Hematopoietic multipotent progenitor cell treated with erythropoietin and hydrocortisone succinate and interleukin-3 and kit ligand, for 15 days (in vitro differentiated cells): ENCODE results near the gene ACRBP.
A peak's percentile ranks its signal among the peaks of the same experiment; 100 is the strongest.
"Not testable (repeated sequence)": the region's sequence is repeated elsewhere in the genome, so short reads cannot be mapped to it uniquely, and the experiment has no call there.

ENCODE experiments used
- DNase-seq: peaks from one replicate; pipeline ENCODE4 v3.0.0-alpha.2; 2015; ENCODE audit warnings: low spot score

ACRBP gene

DNA sequence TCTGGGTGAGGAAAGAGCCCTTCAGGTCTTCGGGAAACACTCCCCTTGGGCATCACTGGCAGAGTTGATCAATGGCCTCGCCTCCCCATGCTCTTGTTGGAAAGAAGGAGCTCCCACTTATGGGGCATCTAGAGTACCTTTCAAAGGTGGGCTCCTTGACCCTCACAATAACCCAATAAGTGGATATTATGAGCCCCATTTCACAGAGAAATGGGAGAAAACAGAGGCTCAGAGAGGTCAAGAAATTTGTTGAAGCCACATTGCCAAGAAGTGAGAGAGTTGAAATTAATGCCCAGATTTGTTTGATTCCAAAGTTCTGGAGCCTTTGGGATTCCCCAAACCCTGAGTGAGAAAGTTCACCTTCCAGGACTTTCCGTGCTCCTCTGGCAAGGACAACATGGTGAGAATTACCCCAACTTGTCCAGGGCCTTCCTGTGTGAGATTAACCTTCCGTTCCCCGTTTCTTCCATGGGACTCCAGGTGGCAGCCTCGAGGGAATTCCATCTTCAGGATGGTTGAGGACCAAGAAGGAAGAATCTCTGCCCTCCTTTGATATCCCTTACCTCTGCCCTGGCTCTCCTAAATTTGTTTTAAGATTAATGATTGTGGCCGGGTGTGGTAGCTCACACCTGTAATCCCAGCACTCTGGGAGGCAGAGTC lies 32.6 kb downstream of the ACRBP start:
- no peak for DNase-seq

DNA sequence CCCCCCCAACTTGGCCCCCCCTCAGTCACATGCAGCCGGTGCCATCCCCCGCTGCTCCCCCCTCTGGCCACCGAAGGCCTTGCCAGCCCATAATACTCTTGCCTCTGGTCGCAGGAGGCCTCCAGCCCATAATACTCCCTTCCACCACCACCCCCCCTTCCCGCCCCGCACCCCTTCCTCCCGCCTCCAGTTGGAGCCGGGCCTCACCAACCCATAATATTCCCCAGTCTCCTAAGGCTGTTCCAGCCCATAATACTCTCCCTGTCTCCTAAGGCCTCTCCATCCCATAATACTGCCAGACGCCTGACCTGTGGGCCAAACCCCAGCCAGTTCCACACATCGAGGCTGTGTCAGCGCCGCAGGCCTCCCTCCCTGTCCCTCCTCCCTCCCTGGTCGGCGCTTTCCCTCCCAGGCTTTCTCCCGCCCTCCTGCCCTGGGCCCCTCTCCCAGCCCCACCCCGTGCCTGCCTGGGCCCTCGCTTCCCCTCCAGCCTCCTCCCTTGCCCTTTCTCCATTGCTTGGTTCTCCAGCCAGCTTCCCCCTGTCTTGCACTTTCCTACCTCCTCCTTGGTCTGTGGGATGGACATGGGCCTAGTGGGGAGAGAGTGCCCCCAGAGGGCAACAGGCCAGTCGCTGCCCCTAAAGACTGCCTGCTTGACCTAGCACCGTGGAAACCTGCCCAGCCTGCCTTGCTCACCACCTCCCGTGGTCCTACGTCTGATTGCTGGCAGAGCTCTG lies 33.3 kb downstream of the ACRBP start:
- peak; percentile 89 for DNase-seq

GRCh38 chr12:6613015-6613775 lies 34.0 kb downstream of the ACRBP start:
- peak; percentile 86 for DNase-seq

GRCh38 chr12:6612652-6613014 lies 34.6 kb downstream of the ACRBP start:
- no peak for DNase-seq

- no peak for DNase-seq
These were observed 35.0 kb downstream of the ACRBP start for GRCh38 chr12:6612247-6612646.

- DNase-seq = no peak
These were observed 38.5 kb downstream of the ACRBP start for GRCh38 chr12:6608592-6609281.

- DNase-seq = peak; percentile 91
These were observed 39.3 kb downstream of the ACRBP start for GRCh38 chr12:6607751-6608591.

DNA sequence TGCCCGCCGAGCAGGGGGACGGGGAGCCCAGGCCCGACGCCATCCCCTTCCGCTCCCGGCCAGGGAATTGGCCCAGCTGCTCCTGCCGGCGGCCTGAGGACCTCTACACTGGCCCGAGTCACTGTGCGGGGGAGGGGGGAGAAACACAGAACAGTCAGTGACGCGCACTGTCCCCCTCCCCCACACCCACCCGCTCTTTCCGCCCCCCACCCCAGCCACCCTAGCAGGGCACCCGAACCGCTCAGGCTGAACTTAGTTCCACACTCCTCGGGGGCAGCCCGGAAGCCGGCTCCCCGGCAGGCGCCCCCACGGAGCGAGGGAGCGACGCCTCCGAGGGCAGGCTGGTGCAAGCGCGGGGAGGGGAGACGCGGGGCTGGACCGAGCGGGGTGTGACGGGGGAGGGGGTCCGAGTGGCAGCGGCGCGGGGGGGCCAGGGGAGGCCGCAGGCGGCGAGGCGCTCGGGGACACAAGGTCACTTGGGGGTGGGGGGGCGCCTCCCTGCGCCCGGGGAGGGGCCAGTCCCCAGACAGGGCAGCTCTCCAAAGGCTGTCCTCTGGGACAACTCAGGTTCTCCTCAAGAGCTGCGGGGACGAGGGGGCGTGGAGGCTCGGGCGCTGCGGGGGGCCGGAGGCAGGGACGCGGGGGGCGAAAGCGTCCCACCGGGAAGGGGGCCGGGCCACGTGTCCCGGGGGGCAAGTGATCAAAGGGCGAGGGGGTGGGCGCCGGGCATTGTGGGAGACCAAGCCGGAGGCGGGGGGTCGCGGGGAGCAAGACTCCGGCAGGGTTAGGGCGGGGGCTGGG lies 40.7 kb downstream of the ACRBP start:
- DNase-seq = peak; percentile 15

DNA sequence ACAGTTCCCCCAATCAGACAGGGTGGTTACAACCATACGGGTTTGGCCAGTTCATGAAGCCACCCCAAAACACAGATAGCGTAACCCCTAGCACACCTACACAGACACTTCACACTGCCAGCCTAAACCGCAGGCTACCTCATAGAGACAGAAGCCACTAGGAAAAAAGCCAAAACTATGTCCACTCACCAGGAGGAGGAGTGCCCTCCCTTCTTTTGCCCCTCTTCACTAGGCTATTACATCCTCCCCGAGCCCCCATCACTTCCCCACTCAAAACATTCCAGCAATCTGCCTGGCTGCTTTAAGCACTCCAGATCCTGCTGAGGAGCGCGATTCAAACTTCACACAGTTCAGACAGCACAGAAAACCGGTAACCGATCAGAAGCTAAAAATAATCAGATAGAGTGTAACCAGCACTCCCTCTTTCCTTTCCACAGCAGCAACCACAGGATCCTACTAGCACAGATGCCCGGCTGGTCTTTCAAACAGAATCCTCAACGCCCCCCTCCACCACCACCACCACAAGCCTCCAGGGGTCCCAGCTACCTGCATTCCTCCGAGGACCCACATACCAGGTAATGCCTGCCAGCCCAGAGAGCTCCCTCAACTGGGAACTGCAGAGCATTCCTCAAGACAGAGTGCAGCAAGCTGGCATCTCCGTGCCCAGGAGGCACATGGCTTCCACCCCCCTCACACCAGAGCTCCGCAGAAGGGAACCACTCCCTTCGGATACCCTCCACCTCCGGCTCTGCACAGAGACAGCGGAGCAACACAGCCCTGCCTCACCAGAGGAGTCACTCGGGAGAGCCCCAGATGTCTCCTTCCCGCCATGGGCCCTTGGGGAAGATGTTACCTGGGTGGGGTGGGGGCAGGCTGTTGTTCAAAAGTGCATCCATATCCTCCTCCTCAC lies 41.6 kb downstream of the ACRBP start:
- peak; percentile 44 for DNase-seq

DNA sequence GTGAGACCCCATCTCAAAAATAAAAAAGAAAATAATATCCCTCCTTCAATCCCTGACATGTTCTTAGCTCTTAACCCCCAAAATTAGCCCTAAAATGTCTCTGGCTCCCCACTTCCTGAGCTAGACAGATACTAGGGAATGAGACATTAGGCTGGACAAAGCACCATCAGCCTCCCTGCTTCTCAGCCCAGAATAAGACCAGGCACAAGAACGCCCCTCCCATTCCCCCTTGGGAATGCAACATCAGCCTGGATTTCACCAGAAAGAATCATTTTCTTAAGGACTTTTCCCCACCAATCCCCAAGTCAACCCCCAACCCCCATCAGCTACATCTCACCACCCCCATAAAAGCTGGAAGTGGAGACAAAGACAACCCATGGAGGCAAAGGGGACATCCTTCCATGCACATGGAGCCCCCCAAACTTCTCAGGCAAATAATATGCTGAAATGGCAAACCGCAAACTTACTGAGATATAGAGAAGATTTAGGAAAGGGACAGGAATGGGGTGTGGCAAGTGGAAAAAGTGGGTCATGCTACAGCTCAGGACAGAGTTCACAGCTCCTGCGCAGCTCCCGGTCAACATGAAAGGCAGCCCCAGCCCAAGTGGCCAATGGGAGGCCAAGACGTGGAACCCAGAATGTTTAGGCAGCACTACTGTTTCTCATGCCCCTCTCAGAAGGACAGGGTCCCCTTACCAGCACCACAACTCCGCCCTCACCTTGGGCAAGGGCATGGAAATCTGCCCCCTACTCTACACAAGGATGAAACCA lies 42.8 kb downstream of the ACRBP start:
- DNase-seq = no peak

- no peak for DNase-seq
These were observed 44.1 kb downstream of the ACRBP start for GRCh38 chr12:6603095-6603567.

- no peak for DNase-seq
These were observed 44.7 kb downstream of the ACRBP start for GRCh38 chr12:6602526-6602925.

GRCh38 chr12:6595673-6596072 lies 51.6 kb downstream of the ACRBP start:
- DNase-seq = not testable (repeated sequence)

- DNase-seq = no peak
These were observed 55.1 kb downstream of the ACRBP start for GRCh38 chr12:6592087-6592486.
